ENCODE data around the gene MTF2.
"Not testable (repeated sequence)": the region's sequence is repeated elsewhere in the genome, so short reads cannot be mapped to it uniquely, and the experiment has no call there.

The MTF2 gene

DNA sequence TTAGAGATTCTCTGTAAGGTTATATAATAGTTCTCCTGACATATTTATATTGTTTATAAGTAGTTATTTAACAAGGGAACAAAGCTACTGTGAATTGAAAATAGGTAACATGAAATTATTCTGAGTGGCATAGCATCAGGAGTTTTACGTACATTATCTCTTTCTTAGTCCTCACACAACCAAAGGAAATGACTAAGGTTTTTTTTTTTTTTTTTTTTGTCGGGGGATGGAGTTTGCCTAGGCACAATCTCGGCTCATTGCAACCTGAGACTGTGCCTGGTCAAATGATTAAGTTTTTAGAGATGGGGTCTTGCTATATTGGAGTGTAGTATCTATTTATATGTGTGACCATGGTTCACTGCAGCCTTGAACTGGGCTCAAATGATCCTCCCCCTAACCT lies 76.3 kb downstream of the MTF2 start:
- no peak overlapping the region for H3K27ac ChIP-seq (replicated peaks)
- no peak overlapping the region for H3K4me3 ChIP-seq (replicated peaks; ENCODE audit: insufficient read depth, low read length)
- TF ChIP-seq GABPA (IDR thresholded peaks at IDR 0.05; ENCODE audit: low read depth) (no peak), SPI1 (IDR thresholded peaks at IDR 0.05; ENCODE audit: borderline replicate concordance, low read depth) (no peak), POLR2AphosphoS5 (IDR thresholded peaks at IDR 0.05; ENCODE audit: low read depth) (no peak), REST (IDR thresholded peaks at IDR 0.05; ENCODE audit: insufficient replicate concordance, low read depth) (no peak)
- TF ChIP-seq, protein P1, sequence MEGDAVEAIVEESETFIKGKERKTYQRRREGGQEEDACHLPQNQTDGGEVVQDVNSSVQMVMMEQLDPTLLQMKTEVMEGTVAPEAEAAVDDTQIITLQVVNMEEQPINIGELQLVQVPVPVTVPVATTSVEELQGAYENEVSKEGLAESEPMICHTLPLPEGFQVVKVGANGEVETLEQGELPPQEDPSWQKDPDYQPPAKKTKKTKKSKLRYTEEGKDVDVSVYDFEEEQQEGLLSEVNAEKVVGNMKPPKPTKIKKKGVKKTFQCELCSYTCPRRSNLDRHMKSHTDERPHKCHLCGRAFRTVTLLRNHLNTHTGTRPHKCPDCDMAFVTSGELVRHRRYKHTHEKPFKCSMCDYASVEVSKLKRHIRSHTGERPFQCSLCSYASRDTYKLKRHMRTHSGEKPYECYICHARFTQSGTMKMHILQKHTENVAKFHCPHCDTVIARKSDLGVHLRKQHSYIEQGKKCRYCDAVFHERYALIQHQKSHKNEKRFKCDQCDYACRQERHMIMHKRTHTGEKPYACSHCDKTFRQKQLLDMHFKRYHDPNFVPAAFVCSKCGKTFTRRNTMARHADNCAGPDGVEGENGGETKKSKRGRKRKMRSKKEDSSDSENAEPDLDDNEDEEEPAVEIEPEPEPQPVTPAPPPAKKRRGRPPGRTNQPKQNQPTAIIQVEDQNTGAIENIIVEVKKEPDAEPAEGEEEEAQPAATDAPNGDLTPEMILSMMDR (IDR thresholded peaks at IDR 0.05; ENCODE audit: insufficient read depth, low read length), result no peak
- H3K27me3 ChIP-seq (ENCODE audit: insufficient read depth, poor library complexity, severe bottlenecking), result no peaks in the 10 kb centered on the region
- DNase-seq (ENCODE audit: low read depth in 1 of 2, low spot score in 1 of 2), result no peak

GRCh38 chr1:93159337-93159736 lies 80.3 kb downstream of the MTF2 start:
- TF ChIP-seq, protein P1 (IDR thresholded peaks at IDR 0.05; ENCODE audit: insufficient read depth, low read length), result no peak
- TF ChIP-seq REST (IDR thresholded peaks at IDR 0.05; ENCODE audit: insufficient replicate concordance, low read depth) (no peak), GABPA (IDR thresholded peaks at IDR 0.05; ENCODE audit: low read depth) (no peak), SPI1 (IDR thresholded peaks at IDR 0.05; ENCODE audit: borderline replicate concordance, low read depth) (peak; percentile 46; the same call in 1 of the 2 replicates)
- H3K27me3 ChIP-seq (ENCODE audit: insufficient read depth, poor library complexity, severe bottlenecking), result no peaks in the 10 kb centered on the region
- H3K4me3 ChIP-seq (replicated peaks; ENCODE audit: insufficient read depth, low read length), result no peak overlapping the region
- no peak for DNase-seq (ENCODE audit: low read depth in 1 of 2, low spot score in 1 of 2)
- H3K27ac ChIP-seq (replicated peaks), result no peak overlapping the region

DNA sequence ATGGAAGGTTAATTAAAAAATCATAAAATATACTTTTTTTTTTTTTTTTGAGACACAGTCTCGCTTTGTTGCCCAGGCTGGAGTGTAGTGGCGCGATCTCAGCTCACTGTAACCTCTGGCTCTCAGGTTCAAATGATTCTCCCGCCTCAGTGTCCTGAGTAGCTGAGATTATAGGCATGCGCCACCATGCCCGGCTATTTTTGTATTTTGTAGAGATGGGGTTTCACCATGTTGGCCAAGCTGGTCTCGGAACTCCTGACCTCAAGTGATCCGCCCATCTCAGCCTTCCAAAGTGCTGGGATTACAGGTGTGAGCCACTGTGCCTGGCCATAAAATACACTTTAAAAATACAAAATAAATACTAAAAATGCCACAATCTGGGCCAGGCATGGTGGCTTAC lies 84.2 kb downstream of the MTF2 start:
- DNase-seq (ENCODE audit: low read depth in 1 of 2, low spot score in 1 of 2); H3K27me3 ChIP-seq (ENCODE audit: insufficient read depth, poor library complexity, severe bottlenecking); H3K4me3 ChIP-seq (replicated peaks; ENCODE audit: insufficient read depth, low read length); H3K27ac ChIP-seq (replicated peaks): not testable (repeated sequence)

GRCh38 chr1:93164816-93165215 lies 85.7 kb downstream of the MTF2 start:
- Histone ChIP-seq H3K4me3 (replicated peaks; ENCODE audit: insufficient read depth, low read length) (no peak overlapping the region), H3K27ac (replicated peaks) (no peak overlapping the region), H3K27me3 (ENCODE audit: insufficient read depth, poor library complexity, severe bottlenecking) (no peaks in the 10 kb centered on the region)
- peak in 1 of 2 experiments; percentile 18 for DNase-seq (ENCODE audit: low read depth in 1 of 2, low spot score in 1 of 2)
- no peak for TF ChIP-seq POLR2AphosphoS5 (IDR thresholded peaks at IDR 0.05; ENCODE audit: low read depth)
- no peak for TF ChIP-seq REST (IDR thresholded peaks at IDR 0.05; ENCODE audit: insufficient replicate concordance, low read depth)

DNA sequence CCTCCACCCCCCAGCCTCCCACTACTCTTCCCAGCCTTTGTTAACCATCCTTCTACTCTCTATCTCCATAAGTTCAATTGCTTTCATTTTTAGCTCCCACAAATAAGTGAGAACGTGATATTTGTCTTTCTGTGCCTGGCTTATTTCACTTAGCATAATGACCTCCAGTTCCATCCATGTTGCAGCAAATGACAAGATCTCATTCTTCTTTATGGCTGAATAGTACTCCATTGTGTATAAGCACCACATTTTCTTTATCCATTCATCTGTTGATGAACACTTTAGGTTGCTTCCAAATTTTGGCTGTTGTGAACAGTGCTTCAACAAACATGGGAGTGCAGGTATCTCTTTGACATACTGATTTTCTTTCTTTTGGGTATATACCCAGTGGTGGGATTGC lies 86.8 kb downstream of the MTF2 start:
- not testable (repeated sequence) for H3K4me3 ChIP-seq (replicated peaks; ENCODE audit: insufficient read depth, low read length); DNase-seq (ENCODE audit: low read depth in 1 of 2, low spot score in 1 of 2); H3K27ac ChIP-seq (replicated peaks); H3K27me3 ChIP-seq (ENCODE audit: insufficient read depth, poor library complexity, severe bottlenecking)
